ENCODE measurements around the gene AGBL1.

Gene AGBL1

GRCh38 chr15:86741917-86742316 lies 662.2 kb downstream of the AGBL1 start:
- H3K4me3 ChIP-seq (ENCODE audit: low read depth, low read length) = no peak overlapping the region
- in situ Hi-C loops (cut with HindIII; ENCODE audit: low sequenced_read_pairs) = no loop called here

GRCh38 chr15:86743283-86743903 lies 663.7 kb downstream of the AGBL1 start:
- peak; percentile 27 for TF ChIP-seq CTCF (IDR thresholded peaks at IDR 0.05; ENCODE audit: low read depth, low read length)
- in situ Hi-C loops (cut with HindIII; ENCODE audit: low sequenced_read_pairs) = no loop called here
- DNase-seq (ENCODE audit: low read depth, low spot score) = no peak
- H3K4me3 ChIP-seq (ENCODE audit: low read depth, low read length) = no peak overlapping the region

More at GRCh38 chr15:86741917-86742316, 662.2 kb downstream of the AGBL1 start:
- TF ChIP-seq CTCF (IDR thresholded peaks at IDR 0.05; ENCODE audit: low read depth, low read length) = no peak
- DNase-seq (ENCODE audit: low read depth, low spot score) = no peak

- H3K4me3 ChIP-seq (ENCODE audit: low read depth, low read length) = no peak overlapping the region
- no peak for TF ChIP-seq CTCF (IDR thresholded peaks at IDR 0.05; ENCODE audit: low read depth, low read length)
- DNase-seq (ENCODE audit: low read depth, low spot score) = no peak
- in situ Hi-C loops (cut with HindIII; ENCODE audit: low sequenced_read_pairs) = no loop called here
These were observed 664.6 kb downstream of the AGBL1 start for GRCh38 chr15:86744198-86744780.

GRCh38 chr15:86751116-86751515 lies 671.4 kb downstream of the AGBL1 start:
- no peak for DNase-seq (ENCODE audit: low read depth, low spot score)
- in situ Hi-C loops (cut with HindIII; ENCODE audit: low sequenced_read_pairs) = no loop called here
- no peak overlapping the region for H3K4me3 ChIP-seq (ENCODE audit: low read depth, low read length)
- TF ChIP-seq CTCF (IDR thresholded peaks at IDR 0.05; ENCODE audit: low read depth, low read length) = no peak

- in situ Hi-C loops (cut with HindIII; ENCODE audit: low sequenced_read_pairs) = no loop called here
- TF ChIP-seq CTCF (IDR thresholded peaks at IDR 0.05; ENCODE audit: low read depth, low read length) = no peak
These were observed 675.2 kb downstream of the AGBL1 start for GRCh38 chr15:86754846-86755245.

GRCh38 chr15:86756688-86757087 lies 677.0 kb downstream of the AGBL1 start:
- no peak for TF ChIP-seq CTCF (IDR thresholded peaks at IDR 0.05; ENCODE audit: low read depth, low read length)
- H3K4me3 ChIP-seq (ENCODE audit: low read depth, low read length) = no peak overlapping the region
- in situ Hi-C loops (cut with HindIII; ENCODE audit: low sequenced_read_pairs) = no loop called here

More at GRCh38 chr15:86754846-86755245, 675.2 kb downstream of the AGBL1 start:
- no peak overlapping the region for H3K4me3 ChIP-seq (ENCODE audit: low read depth, low read length)
- DNase-seq (ENCODE audit: low read depth, low spot score) = no peak

More at GRCh38 chr15:86756688-86757087, 677.0 kb downstream of the AGBL1 start:
- no peak for DNase-seq (ENCODE audit: low read depth, low spot score)

Measured in astrocyte of the spinal cord (primary cell).